Omental fat pad (tissue), 4 donors: ENCODE data around the gene SIRT5. TPM values are rescaled to one million over a fixed set of nuclear protein-coding genes. Genes with fewer than 3 reads are reported as not detected.

Source experiments
- ATAC-seq: fragments of 150-250 bp; one replicate; pipeline ENCODE4 v1.9.1; 2016; ENCODE audit warnings: mild to moderate bottlenecking, moderate library complexity; ENCODE audit not compliant: low FRiP score
- DNase-seq: peaks from one replicate; pipeline ENCODE4 v3.0.0-alpha.2; 2019; ENCODE audit warnings: low spot score
- total RNA-seq, 4 donors: library from RNA; depleted of rRNA; stranded (reverse); fragments of >200 nt; gene quantifications; one replicate each; pipeline ENCODE4 v1.1.0, GENCODE V29; 2016
- TF ChIP-seq, protein P1 (sequence below), 3 donors: fragments of 450-650 bp; IDR thresholded peaks; one replicate each; pipeline ENCODE4 v1.5.1; 2016 to 2017; ENCODE audit warnings: antibody characterized with exemption in 3 of 3, mild to moderate bottlenecking in 3 of 3, moderate library complexity in 2 of 3

Gene SIRT5
- total RNA-seq, 4 donors from 2014 or later = 6.0 to 16.9 (median 9.7) TPM

- ATAC-seq = no peak
These were observed 45.5 kb upstream of the SIRT5 start for GRCh38 chr6:13528777-13529343.

GRCh38 chr6:13531956-13532355 is 42.4 kb upstream of the SIRT5 start:
- ATAC-seq (no peak), DNase-seq (no peak)
- TF ChIP-seq, protein P1, sequence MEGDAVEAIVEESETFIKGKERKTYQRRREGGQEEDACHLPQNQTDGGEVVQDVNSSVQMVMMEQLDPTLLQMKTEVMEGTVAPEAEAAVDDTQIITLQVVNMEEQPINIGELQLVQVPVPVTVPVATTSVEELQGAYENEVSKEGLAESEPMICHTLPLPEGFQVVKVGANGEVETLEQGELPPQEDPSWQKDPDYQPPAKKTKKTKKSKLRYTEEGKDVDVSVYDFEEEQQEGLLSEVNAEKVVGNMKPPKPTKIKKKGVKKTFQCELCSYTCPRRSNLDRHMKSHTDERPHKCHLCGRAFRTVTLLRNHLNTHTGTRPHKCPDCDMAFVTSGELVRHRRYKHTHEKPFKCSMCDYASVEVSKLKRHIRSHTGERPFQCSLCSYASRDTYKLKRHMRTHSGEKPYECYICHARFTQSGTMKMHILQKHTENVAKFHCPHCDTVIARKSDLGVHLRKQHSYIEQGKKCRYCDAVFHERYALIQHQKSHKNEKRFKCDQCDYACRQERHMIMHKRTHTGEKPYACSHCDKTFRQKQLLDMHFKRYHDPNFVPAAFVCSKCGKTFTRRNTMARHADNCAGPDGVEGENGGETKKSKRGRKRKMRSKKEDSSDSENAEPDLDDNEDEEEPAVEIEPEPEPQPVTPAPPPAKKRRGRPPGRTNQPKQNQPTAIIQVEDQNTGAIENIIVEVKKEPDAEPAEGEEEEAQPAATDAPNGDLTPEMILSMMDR (IDR thresholded peaks at IDR 0.05) = no peak

More at GRCh38 chr6:13528777-13529343, 45.5 kb upstream of the SIRT5 start:
- DNase-seq = no peak
- TF ChIP-seq, protein P1 (IDR thresholded peaks at IDR 0.05) = no peak

DNA sequence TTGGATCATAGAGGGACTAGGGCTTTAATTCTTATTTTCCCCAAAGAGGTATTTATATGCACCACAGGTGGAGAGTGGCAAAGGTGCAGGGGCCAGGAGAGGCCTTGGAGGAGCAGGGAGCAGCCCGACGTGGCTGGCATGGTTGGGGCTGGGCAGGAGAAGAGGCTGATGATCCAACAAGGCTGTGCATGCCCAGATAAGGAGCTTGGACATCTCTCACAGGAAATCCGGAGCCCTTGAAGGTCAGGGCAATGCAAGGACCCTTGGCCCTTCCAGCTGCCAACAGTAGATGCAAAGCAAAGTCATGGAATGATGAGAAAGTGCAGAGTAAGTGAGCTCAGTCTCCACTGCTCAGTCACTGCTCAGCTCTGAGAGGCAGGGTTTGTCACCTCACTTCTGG is 39.9 kb upstream of the SIRT5 start:
- peak; percentile 16 for ATAC-seq
- DNase-seq = no peak
- TF ChIP-seq, protein P1 (IDR thresholded peaks at IDR 0.05) = no peak

DNA sequence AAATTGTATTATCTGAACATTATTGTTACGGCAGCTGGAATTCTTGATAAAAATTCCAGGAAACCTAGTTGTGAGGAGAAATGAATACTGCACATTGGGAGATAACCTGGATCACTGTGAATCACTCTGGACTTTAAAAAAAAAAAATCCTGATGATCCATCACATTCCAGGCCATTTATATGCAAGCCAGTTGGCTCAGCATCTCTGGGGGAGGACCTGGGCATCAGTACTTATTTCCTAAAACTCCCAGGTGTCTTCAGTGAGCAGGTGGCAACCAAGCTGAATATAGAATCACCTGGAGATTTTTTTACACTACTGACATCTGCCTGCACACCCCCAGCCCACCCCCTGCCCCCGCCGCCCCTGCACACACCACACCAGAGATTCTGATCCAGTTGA is 39.1 kb upstream of the SIRT5 start:
- peak; percentile 65 for ATAC-seq
- DNase-seq = no peak
- TF ChIP-seq, protein P1 (IDR thresholded peaks at IDR 0.05) = no peak

- TF ChIP-seq, protein P1 (IDR thresholded peaks at IDR 0.05) = no peak
- no peak for DNase-seq
- ATAC-seq = no peak
These were observed 37.4 kb upstream of the SIRT5 start for GRCh38 chr6:13536796-13537526.

DNA sequence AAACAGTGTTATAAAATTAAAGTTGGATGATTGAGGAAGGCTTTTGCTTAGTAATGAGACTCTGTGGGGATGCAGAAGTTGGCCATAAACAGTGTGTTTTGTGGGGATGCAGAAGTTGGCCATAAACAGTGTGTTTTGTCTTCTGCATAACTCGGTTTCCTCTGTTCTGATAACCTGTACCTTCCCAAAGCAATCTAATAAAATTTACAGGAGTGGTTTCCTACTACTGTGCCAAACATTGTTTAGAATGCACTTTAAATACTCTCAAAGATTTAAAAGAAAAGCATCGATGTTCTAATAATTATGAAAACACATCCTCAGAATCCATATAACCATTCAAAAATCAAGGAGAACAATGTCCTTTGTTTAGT is 36.9 kb upstream of the SIRT5 start:
- DNase-seq = no peak
- TF ChIP-seq, protein P1 (IDR thresholded peaks at IDR 0.05) = no peak
- ATAC-seq = no peak

DNA sequence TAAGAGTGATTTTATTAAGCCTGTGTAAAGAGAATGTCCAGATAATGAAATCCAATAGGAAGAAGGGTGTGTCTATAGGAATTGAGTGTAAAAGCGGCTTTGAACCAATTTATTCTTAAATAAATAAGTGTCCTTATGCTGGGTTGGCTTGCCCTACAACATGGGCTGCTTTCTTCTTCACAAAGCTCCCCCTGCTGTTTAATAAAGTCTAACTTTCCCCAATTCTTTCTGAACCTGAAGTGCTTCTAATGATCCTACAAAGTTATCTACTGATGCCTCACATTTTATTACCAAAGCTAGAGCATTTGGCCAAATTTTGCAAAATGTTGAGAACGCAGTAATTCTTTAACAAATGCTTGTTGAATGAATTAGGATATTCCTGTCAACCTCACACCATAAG is 36.3 kb upstream of the SIRT5 start:
- DNase-seq (no peak), ATAC-seq (no peak)
- TF ChIP-seq, protein P1 (IDR thresholded peaks at IDR 0.05) = no peak
